COLO668 (cell line): ENCODE results near the gene DOCK9.
A peak's percentile ranks its signal among the peaks of the same experiment; 100 is the strongest.

Source experiments
- DNase-seq: peaks from one replicate; lab custom pipeline; 2025; ENCODE audit not compliant: unreplicated experiment; lab: John Stamatoyannopoulos, UW

DOCK9 gene

DNA sequence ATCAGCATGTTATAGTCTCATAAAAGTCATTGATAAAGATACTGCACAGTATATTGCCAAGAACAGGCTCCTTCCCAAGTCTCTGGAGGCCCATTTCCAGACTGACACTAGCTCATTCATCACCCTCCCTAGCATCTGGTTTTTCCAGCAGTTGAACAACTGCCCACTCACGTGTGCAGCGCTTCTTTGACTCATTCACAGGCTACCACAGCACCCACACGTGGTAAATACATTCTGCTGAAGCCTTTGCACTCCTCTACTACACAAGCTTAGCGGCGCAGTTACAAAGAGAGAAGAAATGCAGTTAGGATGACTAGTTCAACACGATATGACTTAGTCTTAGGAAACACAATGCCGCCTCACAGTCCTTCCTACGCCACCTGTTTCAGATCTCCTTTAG, 87.7 kb downstream of the DOCK9 start:
- no peak for DNase-seq

DNA sequence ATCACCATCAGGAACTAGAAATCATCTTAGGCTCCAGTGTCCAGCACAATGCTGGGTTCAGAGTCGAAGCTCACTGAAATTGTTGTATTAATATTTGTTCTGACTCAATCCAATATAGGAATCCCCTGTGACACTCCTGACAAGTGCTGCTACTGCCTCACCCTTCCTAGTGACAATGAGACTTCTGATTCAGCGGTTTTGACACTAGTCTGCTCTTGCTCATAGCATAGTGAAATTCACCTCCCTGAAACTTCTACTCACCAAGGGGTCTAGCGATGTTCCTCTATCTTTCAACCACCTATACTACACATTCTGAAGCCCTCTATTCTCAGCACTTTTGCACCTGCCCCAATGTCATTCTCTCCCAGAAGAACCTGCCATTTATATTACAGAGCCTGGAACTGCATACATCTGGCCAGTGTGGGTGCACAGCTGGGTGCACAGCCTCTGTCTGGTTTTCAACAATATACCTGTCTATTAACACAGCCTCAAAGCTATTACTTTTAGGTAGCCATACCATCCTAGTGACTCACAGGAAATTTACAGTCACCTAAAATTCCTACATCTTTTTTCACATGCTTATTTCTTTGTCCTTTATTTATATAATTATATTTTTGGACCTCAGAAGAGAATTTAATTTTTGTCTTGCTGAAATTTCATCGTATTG, 88.3 kb downstream of the DOCK9 start:
- DNase-seq, result no peak

- DNase-seq, result no peak
Observed at GRCh38 chr13:98888890-98889279, 89.0 kb downstream of the DOCK9 start.

GRCh38 chr13:98888222-98888889, 89.5 kb downstream of the DOCK9 start:
- no peak for DNase-seq

DNA sequence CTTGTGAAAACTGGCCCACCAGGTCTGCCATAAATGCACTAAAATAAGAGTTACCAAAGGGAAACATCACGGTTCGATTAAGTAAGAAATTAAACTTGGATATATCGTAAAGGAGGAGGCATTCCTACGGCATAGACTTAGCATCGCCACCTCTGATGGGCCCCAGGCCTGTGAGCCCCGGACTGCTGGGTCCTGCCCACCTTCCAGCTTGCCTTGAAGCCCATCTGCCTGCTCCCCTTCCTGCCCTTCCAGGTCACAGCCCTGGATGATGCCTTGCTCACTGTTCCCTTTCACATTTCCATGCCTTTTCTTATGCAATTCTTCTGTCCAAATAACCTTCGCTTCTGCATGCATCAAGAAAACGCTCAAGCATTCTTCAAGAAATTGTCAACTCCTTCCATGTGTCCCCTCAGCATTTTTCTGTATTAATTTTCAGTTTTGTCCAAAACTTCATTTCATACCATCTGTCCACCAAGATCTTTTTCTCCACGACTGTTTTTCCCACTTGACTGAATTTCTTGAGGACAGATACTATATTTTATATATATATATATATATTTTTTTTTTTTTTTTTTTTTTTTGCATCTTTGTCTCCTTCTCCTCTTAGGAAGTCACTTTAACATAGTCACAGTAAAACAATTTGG, 91.2 kb downstream of the DOCK9 start:
- no peak for DNase-seq

- no peak for DNase-seq
Observed at GRCh38 chr13:98885600-98885999, 92.3 kb downstream of the DOCK9 start.

GRCh38 chr13:98883998-98884397, 93.9 kb downstream of the DOCK9 start:
- no peak for DNase-seq

GRCh38 chr13:98881390-98881789, 96.5 kb downstream of the DOCK9 start:
- no peak for DNase-seq

DNA sequence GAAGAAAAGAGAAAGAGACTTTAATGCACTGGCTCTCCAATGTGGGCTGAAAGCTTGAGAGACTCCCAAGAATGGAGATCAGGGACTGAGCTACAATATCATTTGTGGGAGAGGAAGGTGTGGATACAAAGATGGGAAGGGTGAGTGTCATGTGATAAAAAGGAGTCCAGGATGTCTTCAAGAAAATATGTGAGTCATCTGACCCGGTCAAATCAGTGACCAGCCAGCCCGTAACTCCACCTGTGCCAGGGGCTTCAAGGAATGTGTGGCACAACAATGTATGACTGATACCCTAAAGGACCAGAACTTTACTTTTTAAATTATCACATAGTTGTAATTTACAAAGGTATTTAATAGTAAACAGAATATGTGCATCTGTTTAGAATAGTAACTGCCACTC, 97.2 kb downstream of the DOCK9 start:
- DNase-seq, result no peak

DNA sequence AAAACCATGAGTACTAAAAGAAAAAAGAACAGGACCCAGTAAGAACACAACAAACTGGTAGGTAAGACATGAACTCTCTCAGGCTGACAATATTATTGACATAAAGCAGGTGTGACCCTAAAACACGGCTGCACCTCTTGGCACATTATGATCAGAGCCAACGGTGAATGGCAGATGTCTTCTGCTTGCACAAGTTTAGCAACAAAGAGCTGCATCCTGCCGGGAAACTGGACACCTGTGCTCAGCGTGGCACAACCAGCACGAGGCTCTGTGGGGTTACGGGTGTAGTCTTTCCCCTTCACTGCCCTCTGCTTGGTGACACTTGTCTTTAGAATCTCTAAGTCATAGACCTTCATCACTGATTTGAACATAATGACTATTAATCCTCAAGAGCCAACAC, 97.9 kb downstream of the DOCK9 start:
- peak; percentile 92 for DNase-seq

GRCh38 chr13:98879127-98879520, 98.7 kb downstream of the DOCK9 start:
- DNase-seq, result no peak

DNA sequence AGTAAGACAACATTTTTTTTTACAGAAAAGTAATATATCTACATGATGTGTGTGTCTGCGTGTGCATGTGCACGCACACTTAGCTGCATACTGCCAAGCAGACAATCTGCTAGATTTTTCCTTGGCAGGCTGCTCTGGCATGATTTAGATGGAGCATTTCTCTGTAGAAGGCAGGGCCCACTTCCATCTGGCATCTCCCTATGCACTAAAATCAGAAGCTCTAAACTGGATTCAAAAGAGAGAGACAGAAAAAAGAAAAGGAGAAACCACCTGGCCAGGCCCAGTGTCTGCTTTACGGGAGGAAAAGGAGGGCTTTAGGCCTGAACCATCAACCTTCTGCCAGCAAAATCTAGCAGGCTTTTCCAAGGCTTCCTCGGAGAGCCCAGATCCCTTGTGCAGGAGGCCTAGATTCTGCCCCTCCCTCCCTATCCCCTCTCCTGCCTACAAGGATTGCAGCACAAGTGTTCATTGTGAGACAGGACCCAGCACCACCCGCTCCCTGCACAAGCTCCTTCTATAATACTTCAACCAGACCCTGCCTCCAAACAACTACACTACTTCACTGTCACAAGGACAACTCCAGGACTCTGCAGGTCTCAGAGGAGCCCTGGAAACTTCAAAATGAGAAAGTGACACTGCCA, 99.3 kb downstream of the DOCK9 start:
- DNase-seq, result no peak

GRCh38 chr13:98877936-98878335, 99.9 kb downstream of the DOCK9 start:
- no peak for DNase-seq

- no peak for DNase-seq
Observed at GRCh38 chr13:98877466-98877865, 100.4 kb downstream of the DOCK9 start.

DNA sequence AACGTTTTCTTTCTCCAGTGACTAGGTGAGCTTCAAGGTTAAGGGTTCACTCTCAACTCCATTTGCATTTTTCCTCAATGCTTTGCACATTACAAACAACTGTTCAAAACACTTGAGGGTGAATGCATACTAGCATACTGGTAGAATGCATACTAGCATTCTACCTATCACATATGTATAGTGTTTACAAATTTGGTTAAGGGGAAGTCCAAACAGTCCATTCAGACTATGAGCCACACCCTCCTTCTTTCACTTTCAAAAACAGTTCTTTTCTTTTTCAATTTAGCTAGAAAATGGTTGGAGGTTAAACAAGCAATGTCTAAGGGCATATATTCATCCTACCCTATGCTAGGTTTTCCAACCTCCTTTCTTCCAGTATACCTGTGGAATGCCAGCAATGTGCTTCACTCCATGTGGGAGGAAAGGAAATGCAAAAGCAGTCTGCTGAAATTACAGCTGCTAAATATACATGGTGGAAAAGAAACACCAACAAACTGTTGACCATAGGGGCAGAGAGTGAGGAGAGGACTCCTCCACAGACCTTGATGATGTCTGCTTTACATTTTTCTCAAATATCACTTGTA, 102.6 kb downstream of the DOCK9 start:
- no peak for DNase-seq

GRCh38 chr13:98874029-98874397, 103.9 kb downstream of the DOCK9 start:
- no peak for DNase-seq

GRCh38 chr13:98873377-98874028, 104.4 kb downstream of the DOCK9 start:
- no peak for DNase-seq

DNA sequence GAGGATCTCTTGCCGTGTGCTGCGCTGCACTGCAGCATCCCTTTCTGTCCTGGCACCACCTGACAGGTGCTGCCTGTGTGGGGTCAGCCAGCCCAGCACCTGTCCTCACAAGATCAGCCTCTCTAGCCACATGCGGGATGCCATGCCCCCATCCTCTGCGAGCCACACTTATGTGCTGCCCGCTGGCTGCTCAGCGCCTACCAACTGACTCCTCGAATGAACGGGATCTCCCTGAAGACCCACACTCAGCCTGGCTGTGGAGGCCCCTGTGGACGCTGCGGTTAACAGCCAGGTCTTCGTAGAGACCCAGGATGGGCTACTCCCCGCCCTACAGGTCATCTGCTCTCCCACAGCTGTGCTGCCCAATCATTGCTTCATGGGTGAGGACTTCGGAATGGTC, 106.1 kb downstream of the DOCK9 start:
- no peak for DNase-seq

- no peak for DNase-seq
Observed at GRCh38 chr13:98869408-98870090, 108.3 kb downstream of the DOCK9 start.

GRCh38 chr13:98868932-98869331, 108.9 kb downstream of the DOCK9 start:
- no peak for DNase-seq

GRCh38 chr13:98866882-98867281, 111.0 kb downstream of the DOCK9 start:
- no peak for DNase-seq
